Left lung (tissue), 10 donors: ENCODE results near the gene SNTG2. TPM values are rescaled to one million over a fixed set of nuclear protein-coding genes. Genes with fewer than 3 reads are reported as not detected.

Experiments
- ATAC-seq: fragments of 200-7000 bp; cut with Tn5 transposase; one replicate; pipeline ENCODE4 v1.9.1; 2020; ENCODE audit warnings: moderate library complexity
- DNase-seq, 4 donors: peaks; one replicate each; pipeline ENCODE4 v3.0.0-alpha.2; 2013 to 2020
- H3K27ac ChIP-seq, 2 donors: fragments of 200-600 bp; sonication (generic) in 1 of 2; one replicate each; pipeline versions ENCODE4 v1.5.0 to v1.8.0; 2020 to 2021
- H3K27me3 ChIP-seq, 2 donors: fragments of 200-600 bp; sonication (generic) in 1 of 2; one replicate each; pipeline versions ENCODE4 v1.5.0 to v1.8.0; 2020 to 2021
- H3K36me3 ChIP-seq, 2 donors: fragments of 200-600 bp; sonication (generic) in 1 of 2; one replicate each; pipeline versions ENCODE4 v1.5.0 to v1.8.0; 2020 to 2021
- H3K4me1 ChIP-seq, 2 donors: fragments of 200-600 bp; one replicate each; pipeline ENCODE4 v1.8.0; 2021
- H3K4me3 ChIP-seq, 2 donors: fragments of 200-600 bp; sonication (generic) in 1 of 2; one replicate each; pipeline versions ENCODE4 v1.5.0 to v1.8.0; 2020 to 2021; ENCODE audit warnings: mild to moderate bottlenecking in 1 of 2
- H3K9me3 ChIP-seq, 2 donors: fragments of 200-600 bp; sonication (generic) in 1 of 2; one replicate each; pipeline versions ENCODE4 v1.5.0 to v1.8.0; 2020 to 2021
- CTCF ChIP-seq, 2 donors: fragments of 200-600 bp; sonication (generic) in 1 of 2; IDR thresholded peaks; one replicate each; pipeline versions ENCODE4 v1.5.0 to v1.8.0; 2021; ENCODE audit warnings: antibody characterized with exemption in 2 of 2
- intact Hi-C, 2 donors: fragments of 100-400 bp; cut with DNase I; formaldehyde crosslinking; loops; one replicate each; pipeline versions ENCODE4 v1.11.2 to v1.14.2; 2022
- polyA plus RNA-seq, 6 donors: library from polyadenylated mRNA; unstranded; fragments of 120-200 nt; gene quantifications; one replicate each; pipeline ENCODE4 v1.2.1, GENCODE V29; 2013; ENCODE audit not compliant: insufficient read length in 6 of 6
- total RNA-seq, 2 donors: library from RNA; stranded (reverse); fragmentation: NEBNext Ultra II Directional; extraction: Animal tissue kit (Norgen Biotek cat#: 25700); gene quantifications; one replicate each; pipeline ENCODE4 v1.2.1, GENCODE V29; 2021
- donor health status: DM: no; HTN: yes; CAD: no.
- donor health status: DM: no; HTN: no; CAD: no.

SNTG2 gene
- total and polyA plus RNA-seq, 8 donors: 0.24 to 3.2 (median 0.64) TPM

- Histone ChIP-seq H3K9me3 (peaks cover 0 to 10% of the 10 kb centered on the region in 2 donors), H3K4me3 (no peak overlapping the region), H3K27me3 (peaks cover 0 to under 1% of the 10 kb centered on the region in 2 donors), H3K27ac (no peak overlapping the region), H3K36me3 (no peaks in the 10 kb centered on the region), H3K4me1 (no peaks in the 10 kb centered on the region)
- TF ChIP-seq CTCF (IDR thresholded peaks at IDR 0.05): no peak
- no peak for DNase-seq
- ATAC-seq: no peak
- intact Hi-C loops: no loop called here
Measured at GRCh38 chr2:939936-940601, 10.6 kb upstream of the SNTG2 start.

GRCh38 chr2:941871-942270 is 8.8 kb upstream of the SNTG2 start:
- Histone ChIP-seq H3K4me3 (no peak overlapping the region), H3K9me3 (peaks cover 0 to 12% of the 10 kb centered on the region in 2 donors), H3K27me3 (peaks cover 0 to 5% of the 10 kb centered on the region in 2 donors), H3K36me3 (no peaks in the 10 kb centered on the region), H3K4me1 (no peaks in the 10 kb centered on the region), H3K27ac (no peak overlapping the region)
- intact Hi-C loops: no loop called here
- no peak for TF ChIP-seq CTCF (IDR thresholded peaks at IDR 0.05)
- ATAC-seq (no peak), DNase-seq (peak in 1 of 4 donors; percentile 58)

GRCh38 chr2:942775-943460 is 7.7 kb upstream of the SNTG2 start:
- ATAC-seq: no peak
- Histone ChIP-seq H3K9me3 (peaks cover 0 to 12% of the 10 kb centered on the region in 2 donors), H3K4me3 (no peak overlapping the region), H3K27me3 (peaks cover 4 to 15% of the 10 kb centered on the region in 2 donors), H3K36me3 (no peaks in the 10 kb centered on the region), H3K27ac (no peak overlapping the region), H3K4me1 (no peaks in the 10 kb centered on the region)
- DNase-seq: no peak
- no peak for TF ChIP-seq CTCF (IDR thresholded peaks at IDR 0.05)
- intact Hi-C loops: no loop called here

GRCh38 chr2:943461-943797 is 7.2 kb upstream of the SNTG2 start:
- intact Hi-C loops: no loop called here
- no peak for ATAC-seq

More at GRCh38 chr2:943461-943797, 7.2 kb upstream of the SNTG2 start:
- DNase-seq: no peak
- Histone ChIP-seq H3K9me3 (peaks cover 0 to 12% of the 10 kb centered on the region in 2 donors), H3K27ac (no peak overlapping the region), H3K36me3 (no peaks in the 10 kb centered on the region), H3K4me1 (no peaks in the 10 kb centered on the region), H3K4me3 (no peak overlapping the region), H3K27me3 (peaks cover 7 to 19% of the 10 kb centered on the region in 2 donors)
- no peak for TF ChIP-seq CTCF (IDR thresholded peaks at IDR 0.05)
